Measurements from ENCODE around the gene NFKB1. TPM values are rescaled to one million over a fixed set of nuclear protein-coding genes. Genes with fewer than 3 reads are reported as not detected.
A peak's percentile ranks its signal among the peaks of the same experiment; 100 is the strongest.

NFKB1 gene
- total RNA-seq, 4 donors from 2014 or later = 31.6 to 42.1 (median 39.7) TPM

- H3K9me3 ChIP-seq = no peaks in the 10 kb centered on the region
- H3K4me3 ChIP-seq = no peak overlapping the region
- intact Hi-C loops (cut with DNase I) = no loop called here
- H3K27ac ChIP-seq (replicated peaks in 1 of 4) = no peak overlapping the region
- peaks cover 0 to 8% (median 0%) of the 10 kb centered on the region in 4 donors for H3K36me3 ChIP-seq
- no peaks in the 10 kb centered on the region for H3K27me3 ChIP-seq
- 32% methylated on average over 1 of the region's 1 CpG for WGBS
- H3K4me1 ChIP-seq = peaks cover 21 to 40% (median 40%) of the 10 kb centered on the region in 4 donors
- DNase-seq (ENCODE audit: extremely low spot score) = no peak
- TF ChIP-seq POLR2AphosphoS5 (IDR thresholded peaks at IDR 0.05) = no peak
- TF ChIP-seq, protein P1, sequence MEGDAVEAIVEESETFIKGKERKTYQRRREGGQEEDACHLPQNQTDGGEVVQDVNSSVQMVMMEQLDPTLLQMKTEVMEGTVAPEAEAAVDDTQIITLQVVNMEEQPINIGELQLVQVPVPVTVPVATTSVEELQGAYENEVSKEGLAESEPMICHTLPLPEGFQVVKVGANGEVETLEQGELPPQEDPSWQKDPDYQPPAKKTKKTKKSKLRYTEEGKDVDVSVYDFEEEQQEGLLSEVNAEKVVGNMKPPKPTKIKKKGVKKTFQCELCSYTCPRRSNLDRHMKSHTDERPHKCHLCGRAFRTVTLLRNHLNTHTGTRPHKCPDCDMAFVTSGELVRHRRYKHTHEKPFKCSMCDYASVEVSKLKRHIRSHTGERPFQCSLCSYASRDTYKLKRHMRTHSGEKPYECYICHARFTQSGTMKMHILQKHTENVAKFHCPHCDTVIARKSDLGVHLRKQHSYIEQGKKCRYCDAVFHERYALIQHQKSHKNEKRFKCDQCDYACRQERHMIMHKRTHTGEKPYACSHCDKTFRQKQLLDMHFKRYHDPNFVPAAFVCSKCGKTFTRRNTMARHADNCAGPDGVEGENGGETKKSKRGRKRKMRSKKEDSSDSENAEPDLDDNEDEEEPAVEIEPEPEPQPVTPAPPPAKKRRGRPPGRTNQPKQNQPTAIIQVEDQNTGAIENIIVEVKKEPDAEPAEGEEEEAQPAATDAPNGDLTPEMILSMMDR (IDR thresholded peaks at IDR 0.05) = no peak
- TF ChIP-seq EP300 (IDR thresholded peaks at IDR 0.05) = no peak
- no peak for TF ChIP-seq POLR2A (IDR thresholded peaks at IDR 0.05; ENCODE audit: low read depth)
These were observed 51.6 kb downstream of the NFKB1 start for GRCh38 chr4:102552781-102553180.

GRCh38 chr4:102553982-102554381 lies 52.8 kb downstream of the NFKB1 start:
- peak overlapping the region; percentile 6 to 35 (median 22) for H3K27ac ChIP-seq (replicated peaks in 1 of 4)
- intact Hi-C loops (cut with DNase I) = no loop called here
- TF ChIP-seq EP300 (IDR thresholded peaks at IDR 0.05) (no peak), POLR2A (IDR thresholded peaks at IDR 0.05; ENCODE audit: low read depth) (no peak), POLR2AphosphoS5 (IDR thresholded peaks at IDR 0.05) (no peak)
- TF ChIP-seq, protein P1 (IDR thresholded peaks at IDR 0.05) = no peak

DNA sequence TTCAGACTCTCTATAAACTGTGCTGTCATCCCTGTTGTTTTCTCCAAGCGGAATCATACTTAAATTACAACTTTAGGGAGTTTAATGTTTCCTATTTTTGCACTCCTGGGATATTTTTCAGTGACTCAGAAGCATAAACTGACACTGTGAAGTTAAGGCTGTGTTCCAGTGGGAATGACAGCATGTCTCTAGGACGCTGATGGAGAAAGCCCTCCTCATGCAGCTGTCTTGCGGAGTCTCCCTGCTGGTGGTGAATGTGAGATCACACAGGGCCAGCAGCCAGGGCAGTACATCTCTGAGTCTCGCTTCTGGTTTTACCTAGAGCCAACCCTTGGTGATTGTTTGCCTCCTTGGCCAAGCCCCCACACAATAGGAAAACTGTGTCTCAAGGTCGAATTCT lies 53.3 kb downstream of the NFKB1 start:
- TF ChIP-seq EP300 (IDR thresholded peaks at IDR 0.05) (no peak), POLR2AphosphoS5 (IDR thresholded peaks at IDR 0.05) (peak in 1 of 2 donors; percentile 42)
- TF ChIP-seq, protein P1 (IDR thresholded peaks at IDR 0.05) = peak in 1 of 3 experiments; percentile 2
- intact Hi-C loops (cut with DNase I) = no loop called here
- H3K4me3 ChIP-seq = peak overlapping the region in 1 of 4 donors; percentile 5
- H3K9me3 ChIP-seq = no peaks in the 10 kb centered on the region
- no peaks in the 10 kb centered on the region for H3K27me3 ChIP-seq
- no peaks in the 10 kb centered on the region for H3K36me3 ChIP-seq
- WGBS = 53% methylated on average over 5 of the region's 5 CpGs
- H3K4me1 ChIP-seq = peaks cover 21 to 42% (median 40%) of the 10 kb centered on the region in 4 donors
- peak overlapping the region; percentile 6 to 35 (median 22) for H3K27ac ChIP-seq (replicated peaks in 1 of 4)
- no peak for DNase-seq (ENCODE audit: extremely low spot score)

More at GRCh38 chr4:102553982-102554381, 52.8 kb downstream of the NFKB1 start:
- Histone ChIP-seq H3K27me3 (no peaks in the 10 kb centered on the region), H3K36me3 (no peaks in the 10 kb centered on the region), H3K4me3 (no peak overlapping the region), H3K9me3 (no peaks in the 10 kb centered on the region), H3K4me1 (peaks cover 21 to 40% (median 40%) of the 10 kb centered on the region in 4 donors)
- no peak for DNase-seq (ENCODE audit: extremely low spot score)
- 93% methylated on average over 1 of the region's 1 CpG for WGBS

DNA sequence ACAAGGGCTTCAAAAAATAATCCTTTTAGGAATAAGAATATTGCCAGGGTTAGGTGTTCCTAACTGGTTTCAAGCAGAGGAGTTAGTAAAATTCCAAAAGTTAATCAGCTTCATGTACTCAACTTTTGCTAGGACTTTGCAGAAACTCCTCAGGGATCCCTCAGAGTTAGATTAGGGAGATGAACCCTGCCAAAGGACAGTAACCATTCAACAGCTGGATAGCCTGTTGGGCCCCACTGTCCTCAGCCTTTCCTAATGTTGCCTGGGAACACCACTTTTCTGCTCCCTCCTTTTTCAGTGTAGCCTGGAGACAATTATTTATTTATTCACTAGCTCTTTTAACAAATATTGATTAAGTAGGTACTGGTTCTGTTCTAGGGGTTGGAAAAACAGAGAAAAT lies 53.8 kb downstream of the NFKB1 start:
- DNase-seq (ENCODE audit: extremely low spot score) = no peak
- no peak for TF ChIP-seq POLR2AphosphoS5 (IDR thresholded peaks at IDR 0.05)
- TF ChIP-seq EP300 (IDR thresholded peaks at IDR 0.05) = no peak
- TF ChIP-seq POLR2A (IDR thresholded peaks at IDR 0.05; ENCODE audit: low read depth) = no peak
- TF ChIP-seq, protein P1 (IDR thresholded peaks at IDR 0.05) = no peak
- H3K4me1 ChIP-seq = peaks cover 21 to 47% (median 42%) of the 10 kb centered on the region in 4 donors
- H3K9me3 ChIP-seq = no peaks in the 10 kb centered on the region
- H3K4me3 ChIP-seq = peak overlapping the region in 1 of 4 donors; percentile 5
- no peaks in the 10 kb centered on the region for H3K27me3 ChIP-seq
- H3K36me3 ChIP-seq = no peaks in the 10 kb centered on the region
- intact Hi-C loops (cut with DNase I) = no loop called here
- peak overlapping the region in 3 of 4 donors; percentile 6 to 35 (median 27) for H3K27ac ChIP-seq (replicated peaks in 1 of 4)

DNA sequence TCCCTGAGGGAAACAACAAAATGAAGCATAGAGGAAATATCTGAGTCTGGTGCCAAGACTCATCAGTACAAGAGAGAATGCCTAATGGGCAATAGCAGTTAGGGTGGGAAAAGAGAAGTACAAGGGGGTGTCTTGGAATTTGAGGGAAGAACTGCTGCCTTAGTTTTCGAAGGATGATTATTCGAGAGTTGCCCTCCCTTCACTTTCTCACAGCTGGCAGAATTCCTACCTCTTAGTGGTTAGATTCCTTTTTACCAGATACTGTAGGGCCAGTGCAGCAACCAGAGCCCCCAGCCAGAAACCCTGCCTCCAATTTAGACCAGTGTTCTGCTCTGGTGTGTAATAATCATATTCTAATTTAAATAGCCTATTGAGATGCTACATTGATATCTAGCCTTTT lies 56.5 kb downstream of the NFKB1 start:
- 92% methylated on average over 2 of the region's 2 CpGs for WGBS
- Histone ChIP-seq H3K36me3 (no peaks in the 10 kb centered on the region), H3K4me1 (peaks cover 20 to 60% (median 51%) of the 10 kb centered on the region in 4 donors), H3K27me3 (no peaks in the 10 kb centered on the region), H3K27ac (replicated peaks in 1 of 4) (no peak overlapping the region), H3K4me3 (no peak overlapping the region), H3K9me3 (no peaks in the 10 kb centered on the region)
- TF ChIP-seq POLR2A (IDR thresholded peaks at IDR 0.05; ENCODE audit: low read depth) (no peak), EP300 (IDR thresholded peaks at IDR 0.05) (no peak), POLR2AphosphoS5 (IDR thresholded peaks at IDR 0.05) (no peak)
- TF ChIP-seq, protein P1 (IDR thresholded peaks at IDR 0.05) = no peak
- DNase-seq (ENCODE audit: extremely low spot score) = no peak
- intact Hi-C loops (cut with DNase I) = no loop called here

Data from esophagus muscularis mucosa (tissue), 4 donors.